GM11168 (cell line): ENCODE data around the gene ABCD3.
"Not testable (repeated sequence)": the region's sequence is repeated elsewhere in the genome, so short reads cannot be mapped to it uniquely, and the experiment has no call there.

Experiments
- in situ Hi-C: fragments of 300-500 bp; cut with MboI; formaldehyde crosslinking; loops from one replicate; pipeline ENCODE4 v1.12.0; 2022; ENCODE audit warnings: low sequenced_read_pairs; ENCODE audit not compliant: unreplicated experiment

The ABCD3 gene

DNA sequence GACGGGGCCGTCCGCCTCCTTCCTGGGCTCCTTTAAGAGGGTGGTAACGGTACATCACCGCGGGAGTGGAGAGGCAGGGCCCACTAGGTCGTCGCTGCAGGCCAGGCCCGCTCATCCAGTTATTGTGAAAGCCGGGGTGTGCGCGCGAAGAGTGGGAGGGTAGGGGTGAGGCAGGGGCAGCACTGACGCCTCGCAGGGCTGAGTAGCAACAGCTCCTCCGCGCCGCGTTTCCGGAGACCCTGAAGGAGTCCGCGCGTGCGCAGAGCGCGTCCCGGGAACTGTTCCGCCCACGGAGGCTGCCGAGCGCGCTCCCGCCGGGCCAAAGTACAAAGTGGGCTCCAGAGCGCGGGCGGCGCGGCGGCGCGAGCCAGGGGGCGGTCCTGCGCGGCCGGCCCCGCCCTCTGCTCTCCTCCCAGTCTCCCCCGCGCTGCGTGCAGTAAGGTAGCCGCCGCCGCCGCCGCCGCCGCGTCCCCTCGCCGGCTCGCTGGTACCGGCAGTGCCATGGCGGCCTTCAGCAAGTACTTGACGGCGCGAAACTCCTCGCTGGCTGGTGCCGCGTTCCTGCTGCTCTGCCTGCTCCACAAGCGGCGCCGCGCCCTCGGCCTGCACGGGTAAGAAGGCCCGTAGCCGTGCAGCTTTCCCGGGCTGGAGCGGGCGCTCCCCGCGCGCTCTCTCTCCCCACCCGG is at the start of gene ABCD3:
TSS of gene ABCD3 (plus strand) at position 412 of the 686 bp plus-strand sequence. CDS start at position 502, 90 bp downstream.
- in situ Hi-C loops = no loop called here

DNA sequence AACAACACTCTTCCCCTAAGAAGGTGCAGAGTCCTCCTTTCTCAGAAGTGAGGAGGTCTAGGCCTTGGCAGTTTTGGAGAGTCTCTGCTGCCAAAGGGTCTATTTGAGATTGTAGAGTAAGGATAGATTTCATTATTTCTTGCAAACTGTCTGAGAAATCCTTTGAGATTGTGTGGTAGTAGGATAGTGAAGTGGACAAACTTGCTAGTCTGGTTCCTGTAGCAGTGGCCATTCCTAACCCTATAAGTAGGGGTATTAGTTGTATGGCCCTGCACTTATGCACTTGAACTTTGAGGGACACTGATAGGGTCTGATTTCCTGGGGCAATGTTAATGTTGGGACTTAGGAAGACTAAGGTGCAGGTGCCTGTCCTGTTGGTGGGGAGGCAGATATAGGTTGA is 45.4 kb upstream of the ABCD3 start:
- in situ Hi-C loops = not testable (repeated sequence)

DNA sequence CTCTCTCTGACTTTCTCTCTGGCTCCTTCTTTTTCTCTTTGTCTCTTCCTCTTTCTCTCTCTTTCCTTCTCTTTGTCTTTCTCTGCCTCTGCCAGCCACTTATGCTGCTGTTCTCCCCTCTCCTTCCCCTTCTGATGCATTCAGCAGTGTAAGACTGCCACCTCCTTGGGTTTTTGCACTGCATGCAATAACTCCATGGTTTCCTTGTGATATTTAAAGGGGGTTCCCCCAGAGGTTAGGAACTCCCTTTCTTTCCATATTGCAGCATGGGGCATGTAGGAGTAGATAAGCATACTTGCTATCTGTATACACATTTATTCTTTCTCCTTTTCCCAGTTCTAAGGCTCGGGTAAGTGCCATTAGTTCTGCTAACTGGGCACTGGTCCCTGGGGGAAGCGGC is 44.9 kb upstream of the ABCD3 start:
- in situ Hi-C loops = not testable (repeated sequence)

DNA sequence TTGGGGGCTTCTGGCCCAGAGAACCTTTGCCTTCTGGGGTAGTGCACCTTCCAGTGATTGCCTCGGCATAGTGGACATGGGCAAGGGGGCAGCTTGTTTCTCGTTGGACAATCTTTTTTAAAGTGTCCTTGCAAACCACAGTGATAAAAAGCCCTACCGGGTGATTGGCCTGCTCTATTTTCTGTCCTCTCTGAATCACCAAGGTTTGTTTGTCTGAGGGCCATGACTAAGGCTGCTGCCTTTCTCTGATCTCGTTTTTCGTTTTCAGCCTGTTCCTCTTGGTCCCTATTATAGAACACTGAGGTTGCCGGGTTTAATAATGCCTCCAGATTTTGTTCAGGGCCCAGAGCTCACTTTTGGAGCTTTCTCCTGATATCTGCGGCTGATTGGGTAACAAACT is 42.5 kb upstream of the ABCD3 start:
- in situ Hi-C loops = not testable (repeated sequence)

DNA sequence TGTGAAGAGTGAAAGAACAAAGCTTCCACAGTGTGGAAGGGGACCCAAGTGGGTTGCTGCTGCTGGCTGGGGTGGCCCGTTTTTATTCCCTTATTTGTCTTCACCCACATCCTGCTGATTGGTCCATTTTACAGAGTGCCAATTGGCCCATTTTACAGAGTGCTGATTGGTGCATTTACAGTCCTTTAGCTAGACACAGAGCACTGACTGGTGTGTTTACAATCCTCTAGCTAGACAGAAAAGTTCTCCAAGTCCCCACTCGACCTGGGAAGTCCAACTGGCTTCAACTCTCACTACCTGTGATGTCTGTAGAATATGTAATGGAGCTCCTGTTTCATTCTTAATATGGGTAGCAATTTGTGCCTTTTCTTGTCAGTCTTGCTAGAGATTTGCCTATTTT is 39.7 kb upstream of the ABCD3 start:
- in situ Hi-C loops = not testable (repeated sequence)

DNA sequence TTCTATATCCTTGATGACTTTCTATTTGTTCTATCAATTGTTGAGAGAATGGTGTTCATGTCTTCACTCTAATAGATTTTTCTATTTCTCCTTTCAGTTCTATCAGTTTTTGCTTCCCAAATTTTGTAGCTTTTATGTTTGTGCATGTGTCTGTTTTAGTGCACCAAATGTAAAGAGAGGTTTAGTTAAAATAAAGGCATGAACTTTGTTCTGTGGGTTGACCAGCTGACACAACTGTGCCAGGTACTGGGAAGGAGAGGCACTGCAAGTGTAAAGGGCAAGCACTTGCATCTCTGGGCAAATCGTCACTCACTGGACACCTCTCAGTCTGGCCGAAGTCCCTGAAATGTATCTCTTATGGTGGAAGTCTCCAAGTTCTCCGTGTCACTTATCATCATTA is 38.6 kb upstream of the ABCD3 start:
- in situ Hi-C loops = no loop called here

DNA sequence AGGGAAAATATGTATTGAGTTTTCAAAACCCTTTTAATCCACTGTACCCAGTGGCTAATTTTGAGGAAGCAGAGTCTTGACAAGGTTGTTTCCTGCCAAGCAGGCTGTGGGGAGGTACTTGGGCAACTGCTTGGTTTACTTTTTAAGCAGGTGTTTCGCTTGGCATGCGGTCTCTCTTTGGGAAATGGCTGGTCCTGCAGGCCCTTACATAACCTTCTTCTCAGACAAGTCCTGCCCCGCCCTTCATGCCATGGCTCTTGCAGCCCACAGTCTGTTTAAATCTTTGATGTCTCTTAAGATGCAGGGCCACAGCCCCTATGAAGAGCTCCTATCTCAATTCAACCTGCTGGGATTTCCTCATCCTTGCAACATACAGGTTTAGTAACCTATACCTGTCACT is 36.0 kb upstream of the ABCD3 start:
- in situ Hi-C loops = no loop called here

DNA sequence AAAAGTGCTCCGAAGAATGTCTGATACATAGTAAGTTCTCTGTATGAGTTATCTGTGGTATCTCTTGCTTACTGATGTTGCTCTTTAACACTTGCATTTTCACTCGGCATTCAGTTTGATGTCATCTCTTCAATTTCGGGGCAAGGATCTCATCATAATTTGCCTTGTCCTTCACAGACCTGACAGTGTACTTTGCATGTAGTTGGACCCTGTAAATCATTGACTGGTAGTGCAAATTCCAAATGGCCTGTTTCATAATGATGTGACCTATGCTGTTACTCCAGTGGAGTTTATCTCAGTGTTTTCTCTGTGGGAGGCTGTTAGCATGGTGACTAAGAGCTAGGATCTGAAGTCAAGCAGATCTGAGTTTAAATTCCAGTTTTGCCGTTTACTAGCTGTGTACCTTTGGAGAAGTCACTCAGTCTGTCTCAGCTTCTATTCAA is 34.2 kb upstream of the ABCD3 start:
- in situ Hi-C loops = no loop called here

DNA sequence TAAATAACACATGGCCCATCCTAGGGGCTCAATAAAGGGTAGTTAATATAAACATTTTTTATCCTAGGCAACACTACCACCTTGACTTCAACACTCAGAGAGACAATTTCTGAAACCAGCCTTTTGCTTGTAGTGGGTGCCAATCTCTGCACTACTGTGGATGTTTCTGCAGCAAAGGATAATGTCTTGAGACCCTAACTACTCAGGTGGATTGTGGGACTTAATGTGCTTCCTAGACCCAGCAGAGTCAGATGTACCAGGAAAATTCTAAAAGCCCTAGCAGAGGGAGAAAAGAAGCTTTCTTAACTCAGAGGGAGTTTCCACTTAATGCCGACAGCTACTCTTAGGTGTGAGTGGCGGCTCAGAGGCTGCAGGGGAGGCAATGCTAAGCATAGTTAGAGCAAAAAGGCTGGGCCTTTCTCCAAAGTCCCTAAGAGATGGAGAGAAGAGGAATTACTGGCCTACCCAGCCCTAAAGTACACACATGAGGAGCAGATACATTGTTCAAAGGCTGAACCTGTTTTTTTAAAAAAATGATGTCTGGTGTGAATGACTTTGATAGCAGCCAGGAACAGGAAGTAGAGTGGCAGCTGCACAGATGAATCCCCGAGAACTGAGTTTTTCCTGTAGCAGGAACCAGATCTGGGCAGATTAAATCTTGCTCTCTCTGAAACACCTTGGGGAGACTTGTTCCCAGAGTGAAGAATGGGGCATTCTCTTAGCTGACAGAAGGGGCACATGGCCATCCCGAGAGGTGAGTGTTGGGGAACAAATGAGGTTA is 33.5 kb upstream of the ABCD3 start:
- in situ Hi-C loops = no loop called here

DNA sequence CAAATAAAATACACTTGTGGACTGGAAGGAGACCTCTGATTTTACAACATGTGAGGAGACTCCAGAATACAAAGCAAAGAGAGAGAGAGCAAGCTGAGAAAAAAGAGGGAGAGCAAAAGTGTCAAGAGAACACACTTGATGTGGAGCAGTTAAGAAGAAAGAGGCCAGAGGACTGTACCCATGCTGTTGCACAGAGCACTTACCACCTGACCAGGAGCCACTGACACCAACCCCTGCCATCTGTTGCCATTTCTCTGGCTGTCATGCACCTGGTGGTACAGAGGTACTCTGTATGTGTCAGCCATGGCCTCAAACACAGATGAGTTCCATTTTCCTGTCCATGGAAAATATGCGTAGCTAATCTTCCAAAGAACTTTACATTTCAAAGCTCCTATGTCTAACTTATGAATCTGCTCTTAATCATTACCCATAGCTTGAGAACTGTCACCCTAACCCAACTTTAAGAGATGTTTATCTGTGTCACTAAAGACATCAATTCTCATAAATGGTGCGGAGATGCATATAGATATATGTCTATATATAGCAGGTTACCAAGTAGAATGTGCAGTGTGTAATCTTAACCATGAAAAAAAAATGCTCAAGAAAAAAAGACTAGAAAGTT is 32.8 kb upstream of the ABCD3 start:
- in situ Hi-C loops = no loop called here

DNA sequence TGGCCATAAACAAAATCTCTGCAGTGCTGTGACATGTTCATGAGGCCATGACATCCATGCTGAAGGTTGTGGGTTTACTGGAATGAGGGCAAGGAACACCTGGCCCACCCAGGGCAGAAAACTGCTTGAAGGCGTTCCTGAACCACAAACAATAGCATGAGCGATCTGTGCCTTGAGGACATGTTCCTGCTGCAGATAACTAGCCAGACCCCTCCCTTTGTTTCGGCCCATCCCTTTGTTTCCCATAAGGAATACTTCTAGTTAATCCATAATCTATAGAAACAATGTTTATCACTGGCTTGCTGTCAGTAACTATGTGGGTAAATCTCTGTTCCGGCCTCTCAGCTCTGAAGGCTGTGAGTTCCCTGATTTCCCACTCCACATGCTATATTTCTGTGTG is 28.9 kb upstream of the ABCD3 start:
- in situ Hi-C loops = no loop called here

DNA sequence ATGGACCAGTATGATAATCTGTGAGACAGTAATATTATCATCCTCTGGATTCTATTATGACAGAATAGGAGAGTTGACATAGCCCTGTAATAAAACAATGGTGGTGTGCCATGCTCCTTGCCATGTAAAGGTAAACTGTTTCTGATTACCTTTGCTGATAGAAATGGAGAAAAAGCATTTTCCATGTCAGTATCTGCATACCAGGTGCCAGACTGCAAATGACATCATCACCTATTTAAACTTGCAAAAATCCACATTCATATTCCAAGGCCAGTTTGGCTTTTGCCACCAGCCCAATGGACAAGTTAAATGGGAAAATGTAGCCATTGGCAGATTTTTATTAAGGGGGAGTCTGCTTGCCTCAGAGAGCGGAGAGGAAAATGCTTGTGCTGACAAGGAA is 23.9 kb upstream of the ABCD3 start:
- in situ Hi-C loops = no loop called here

DNA sequence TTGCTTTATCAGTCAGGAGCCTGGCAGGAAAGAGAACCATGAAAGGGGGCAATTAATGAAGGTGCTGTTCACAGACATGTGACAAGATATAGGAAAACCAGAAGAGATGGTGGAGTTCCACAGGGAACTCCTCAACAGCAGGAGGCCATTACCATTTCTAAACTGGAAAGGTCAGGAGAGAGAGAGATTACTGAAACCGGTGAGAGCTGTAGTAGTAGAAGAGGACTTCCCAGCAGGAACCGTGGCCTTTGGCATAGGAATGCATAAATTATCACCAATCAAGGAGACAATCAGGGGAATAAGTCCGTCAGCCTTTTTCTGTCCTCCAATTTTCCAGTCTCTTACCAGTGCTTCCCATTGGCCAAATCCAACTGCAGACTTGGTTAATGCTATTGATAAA is 23.0 kb upstream of the ABCD3 start:
- in situ Hi-C loops = loop anchor here (5.0 kb wide), 1 partner anchor 38 kb away; no protein-coding TSS in a partner anchor

DNA sequence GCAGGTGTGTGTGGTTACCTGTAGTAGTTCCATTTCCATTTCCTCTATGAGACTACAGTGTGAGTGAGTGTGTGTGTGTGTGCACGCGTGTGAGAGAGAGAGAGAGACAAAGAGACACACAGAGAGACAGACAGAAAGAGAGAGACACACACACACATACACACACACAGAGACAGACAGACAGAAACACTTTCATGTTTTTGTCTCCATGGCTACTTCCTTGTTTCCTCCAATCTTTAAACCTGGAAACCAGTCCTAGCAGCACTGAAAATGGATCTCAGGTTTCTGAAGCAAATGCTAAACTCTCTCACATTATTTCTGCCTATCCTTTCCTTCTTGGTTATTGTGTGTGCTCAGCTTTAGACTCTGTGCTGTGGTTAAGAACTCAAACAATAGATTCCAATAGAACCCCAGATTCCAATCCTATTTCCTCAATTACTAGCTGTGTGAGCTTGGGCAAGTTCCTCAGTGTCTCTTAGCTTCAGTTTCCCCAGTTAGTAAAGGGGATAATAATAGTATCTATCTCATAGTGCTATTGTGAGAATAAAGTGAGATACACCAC is 22.4 kb upstream of the ABCD3 start:
- in situ Hi-C loops = loop anchor here (5.0 kb wide), 1 partner anchor 39 kb away; no protein-coding TSS in a partner anchor

DNA sequence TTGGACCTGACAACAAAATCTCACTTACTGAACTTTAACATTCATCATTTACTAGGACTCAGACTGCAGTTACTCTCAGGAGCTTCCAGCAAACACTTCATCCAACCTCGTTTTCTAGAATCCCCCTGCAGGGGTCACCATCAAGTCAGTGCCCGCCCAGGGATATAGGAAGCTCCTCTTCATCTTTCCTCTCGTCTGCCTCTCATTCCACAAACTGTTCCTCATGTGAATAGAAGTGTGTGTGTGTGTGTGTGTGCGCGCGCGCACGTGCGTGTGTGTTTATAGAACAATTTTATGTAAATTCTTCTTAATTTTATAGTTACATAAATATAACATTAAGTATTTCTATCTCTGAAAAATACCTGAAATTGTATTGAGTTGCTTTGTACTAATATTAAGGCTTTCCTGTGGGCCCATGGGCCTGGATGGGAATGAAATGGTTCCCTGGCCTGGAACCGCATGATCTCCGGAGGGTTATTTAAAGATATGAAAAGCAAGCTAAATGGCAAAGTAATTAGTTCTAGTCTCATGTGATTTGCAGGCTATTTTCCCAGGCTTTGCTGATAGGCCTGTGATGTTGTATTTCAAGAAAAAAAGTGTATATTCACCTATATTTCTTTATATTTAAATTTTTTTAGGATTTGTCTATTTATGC is 21.7 kb upstream of the ABCD3 start:
- in situ Hi-C loops = loop anchor here (5.0 kb wide), 1 partner anchor 39 kb away; no protein-coding TSS in a partner anchor

DNA sequence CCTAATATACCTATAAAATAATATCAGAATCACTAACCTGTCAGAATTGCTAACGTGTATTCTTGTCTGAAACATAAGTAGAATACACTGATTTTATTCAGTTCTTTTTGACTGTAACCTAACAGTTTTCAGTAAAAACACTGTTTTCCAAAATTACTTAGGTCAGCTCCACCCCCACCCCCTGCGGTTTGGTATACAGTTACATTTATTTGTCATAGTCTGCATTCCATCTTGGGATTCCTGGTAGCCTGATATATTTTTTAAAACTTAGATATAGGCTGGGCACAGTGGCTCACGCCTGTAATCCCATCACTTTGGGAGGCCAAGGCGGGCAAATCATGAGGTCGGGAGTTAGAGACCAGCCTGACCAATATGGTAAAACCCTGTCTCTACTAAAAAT is 19.8 kb upstream of the ABCD3 start:
- in situ Hi-C loops = loop anchor here (5.0 kb wide), 1 partner anchor 41 kb away; no protein-coding TSS in a partner anchor

DNA sequence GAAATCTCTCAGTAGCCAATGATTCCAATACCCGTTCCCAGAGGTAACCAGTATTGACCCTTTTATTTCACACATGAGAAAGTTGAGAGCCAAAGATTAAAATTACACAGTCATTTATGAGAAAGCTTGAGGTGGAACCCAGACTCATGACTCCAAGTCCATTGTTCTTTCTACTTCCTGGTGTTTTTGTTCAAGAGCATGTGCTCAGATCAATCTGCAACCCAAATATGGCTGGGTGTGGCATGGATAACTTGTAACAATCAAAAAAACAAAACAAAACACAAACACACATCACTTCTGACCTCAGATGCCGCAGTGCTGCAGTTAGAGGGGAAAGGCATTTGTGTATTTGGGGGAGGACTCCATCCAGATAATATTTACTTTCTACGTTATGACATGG is 18.7 kb upstream of the ABCD3 start:
- in situ Hi-C loops = loop anchor here (5.0 kb wide), 1 partner anchor 42 kb away; no protein-coding TSS in a partner anchor

DNA sequence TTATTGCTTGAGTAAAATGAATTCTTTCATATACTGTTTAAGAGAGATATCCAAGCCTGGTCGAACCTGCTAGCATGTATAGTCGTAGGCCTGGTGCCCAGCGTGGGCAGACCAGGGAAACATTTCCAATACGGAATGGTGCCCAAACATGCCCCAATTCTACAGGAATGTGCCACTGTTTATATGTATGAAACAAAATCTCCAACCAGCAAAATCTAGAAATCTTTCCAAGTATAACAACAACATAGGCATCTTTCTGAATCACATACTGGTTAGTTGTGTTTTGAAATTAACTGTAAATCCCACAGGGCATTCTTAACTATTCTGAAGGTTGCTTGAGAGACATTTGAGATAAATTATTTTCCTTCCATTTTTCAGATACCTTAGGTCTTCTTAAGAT is 17.0 kb upstream of the ABCD3 start:
- in situ Hi-C loops = no loop called here

DNA sequence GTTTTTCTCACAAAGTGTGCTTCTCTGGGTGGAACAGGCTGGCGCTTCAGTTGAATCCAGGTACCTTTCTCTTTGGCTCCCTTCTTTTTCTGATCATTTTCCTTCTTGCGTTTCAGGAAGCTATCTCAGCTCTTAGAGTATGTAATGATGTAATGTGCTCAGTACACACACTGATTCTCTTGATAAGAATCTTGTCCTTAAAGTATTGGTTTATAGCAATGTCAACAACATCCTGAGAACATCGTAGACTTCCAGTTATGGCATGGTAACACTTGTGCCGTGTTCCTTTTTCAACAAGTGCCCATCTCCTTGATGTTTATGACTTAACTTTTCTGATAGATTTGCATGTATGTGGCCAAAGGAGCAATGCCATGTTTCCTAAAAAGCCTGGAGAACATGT is 11.7 kb upstream of the ABCD3 start:
- in situ Hi-C loops = no loop called here
